ENCODE measurements around the gene KCNAB1.
"Not testable (repeated sequence)": the region's sequence is repeated elsewhere in the genome, so short reads cannot be mapped to it uniquely, and the experiment has no call there.

Gene KCNAB1

DNA sequence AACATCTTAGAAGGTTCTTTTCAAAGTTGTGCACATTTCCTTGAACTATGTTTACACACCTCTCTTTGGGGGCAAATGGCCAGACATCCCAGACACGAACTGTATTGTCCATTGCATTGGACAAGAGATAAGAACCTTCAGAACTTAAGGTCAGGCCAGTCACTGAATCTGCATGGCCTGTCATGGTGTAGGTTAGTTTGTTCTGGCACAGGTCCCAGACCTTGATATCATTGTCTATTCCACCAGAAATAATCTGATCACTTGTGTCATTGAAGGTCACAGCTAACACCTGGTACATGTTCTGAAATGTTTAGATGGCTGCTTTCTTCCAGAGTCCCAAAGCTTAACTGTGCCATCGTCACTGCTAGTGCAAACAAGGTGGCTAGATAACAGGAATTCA lies 55.7 kb downstream of the KCNAB1 start:
- DNase-seq (ENCODE audit: low read depth), result no peak

DNA sequence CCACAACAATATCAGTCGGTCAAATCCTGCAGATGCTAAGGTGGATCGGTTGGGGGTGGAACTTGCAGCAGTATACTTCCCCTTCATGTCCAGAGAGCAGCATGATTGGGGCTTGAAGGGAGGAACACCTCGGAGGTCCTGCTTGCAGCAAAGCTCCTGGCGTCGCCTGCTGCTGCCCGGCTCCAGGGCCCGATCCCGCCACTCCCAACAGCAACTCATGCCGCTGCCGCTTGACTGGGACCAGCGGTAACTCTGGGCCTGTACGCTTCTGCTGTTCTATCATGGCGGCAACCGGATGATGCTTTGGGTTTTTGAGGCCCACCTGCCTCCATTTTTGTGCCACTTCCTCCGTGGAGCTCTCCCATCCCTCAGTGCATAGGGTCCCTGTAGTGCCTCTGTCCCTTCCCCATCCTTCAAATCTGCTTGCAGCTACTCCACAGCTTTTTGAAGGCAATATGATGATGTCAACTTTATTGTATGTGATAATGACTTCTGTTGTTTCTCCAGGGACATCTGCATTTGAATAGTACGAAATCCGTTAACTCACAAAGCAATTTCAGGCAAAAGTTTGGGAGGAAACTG lies 56.3 kb downstream of the KCNAB1 start:
- no peak for DNase-seq (ENCODE audit: low read depth)

GRCh38 chr3:156180077-156180476 lies 59.7 kb downstream of the KCNAB1 start:
- no peak for DNase-seq (ENCODE audit: low read depth)

DNA sequence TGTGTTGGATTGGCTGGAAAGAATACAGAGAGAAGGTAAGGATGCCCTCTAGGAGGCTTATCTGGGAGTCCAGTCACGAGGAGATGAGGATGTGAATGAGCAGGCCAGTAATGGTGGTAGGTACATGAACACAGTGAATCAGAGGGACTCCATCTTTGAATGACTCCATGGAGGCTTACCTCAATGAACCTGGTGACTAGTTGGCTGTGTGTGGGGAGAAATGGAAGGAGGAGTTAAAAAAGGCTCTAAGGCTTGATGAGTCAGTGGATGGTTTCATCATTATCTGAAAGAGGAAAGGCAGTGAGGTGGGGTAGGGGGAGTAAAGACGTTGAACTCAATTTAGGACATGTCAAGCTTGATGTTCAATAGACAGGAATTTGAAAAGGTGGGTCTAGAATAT lies 61.1 kb downstream of the KCNAB1 start:
- no peak for DNase-seq (ENCODE audit: low read depth)

DNA sequence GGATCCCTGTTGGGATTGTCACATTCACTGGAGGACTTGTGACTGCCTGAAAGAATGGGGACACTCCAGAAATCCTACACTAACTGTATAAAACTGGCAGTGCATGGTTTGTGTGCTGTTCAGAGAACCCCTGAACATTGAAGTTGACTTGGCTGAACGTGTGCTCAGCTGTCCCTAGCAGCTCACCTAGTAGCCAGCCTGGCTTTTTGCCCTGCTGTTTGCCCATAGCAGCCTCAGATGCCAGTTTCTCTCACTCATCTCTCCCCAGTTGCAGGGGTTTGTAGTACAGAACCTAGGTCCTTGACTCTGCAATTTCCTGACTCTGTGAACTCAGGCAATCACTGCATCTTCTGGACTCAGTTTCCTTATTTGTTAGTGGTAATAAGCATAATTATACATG lies 63.0 kb downstream of the KCNAB1 start:
- no peak for DNase-seq (ENCODE audit: low read depth)

DNA sequence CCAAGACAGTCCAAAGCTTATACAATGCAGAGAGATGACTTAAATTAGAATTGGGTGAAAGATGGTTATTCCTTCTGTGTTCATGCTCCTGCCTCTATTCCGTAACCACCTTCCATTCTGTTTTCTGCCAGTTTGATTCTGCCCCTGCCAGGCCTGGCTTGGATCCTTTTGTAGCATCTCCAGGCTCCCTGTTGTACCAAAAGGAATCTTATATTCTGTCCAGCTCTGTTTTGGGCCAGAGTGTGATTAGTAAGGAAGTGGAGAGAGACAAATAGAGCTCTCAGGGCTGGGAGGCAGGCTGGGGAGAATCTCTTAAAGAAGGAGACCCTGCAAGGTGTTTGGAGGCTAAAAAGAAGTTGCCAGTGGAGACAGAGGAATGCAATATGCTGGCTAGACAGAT lies 63.8 kb downstream of the KCNAB1 start:
- no peak for DNase-seq (ENCODE audit: low read depth)

GRCh38 chr3:156187146-156187769 lies 66.9 kb downstream of the KCNAB1 start:
- no peak for DNase-seq (ENCODE audit: low read depth)

DNA sequence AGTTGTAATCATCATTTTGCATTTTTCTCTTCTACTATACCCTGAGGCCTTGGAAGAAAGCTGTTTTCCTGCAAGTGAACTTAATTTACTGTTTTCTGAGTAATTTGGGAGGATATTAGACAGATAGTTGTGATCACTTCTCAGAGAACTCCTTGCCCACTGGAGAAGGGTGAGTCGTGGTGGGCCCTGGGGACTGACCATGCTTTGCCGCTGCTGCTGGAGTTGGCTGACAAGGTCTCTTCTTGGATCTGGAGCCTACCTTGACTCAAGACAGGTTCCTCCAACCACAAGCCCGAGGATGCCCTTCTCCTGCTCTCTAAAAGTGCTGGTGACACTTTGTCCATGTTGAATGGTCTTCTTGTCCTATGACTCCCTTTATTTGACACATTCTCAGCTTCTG lies 68.4 kb downstream of the KCNAB1 start:
- DNase-seq (ENCODE audit: low read depth), result no peak

- DNase-seq (ENCODE audit: low read depth), result no peak
Observed at GRCh38 chr3:156189927-156190326, 69.5 kb downstream of the KCNAB1 start.

DNA sequence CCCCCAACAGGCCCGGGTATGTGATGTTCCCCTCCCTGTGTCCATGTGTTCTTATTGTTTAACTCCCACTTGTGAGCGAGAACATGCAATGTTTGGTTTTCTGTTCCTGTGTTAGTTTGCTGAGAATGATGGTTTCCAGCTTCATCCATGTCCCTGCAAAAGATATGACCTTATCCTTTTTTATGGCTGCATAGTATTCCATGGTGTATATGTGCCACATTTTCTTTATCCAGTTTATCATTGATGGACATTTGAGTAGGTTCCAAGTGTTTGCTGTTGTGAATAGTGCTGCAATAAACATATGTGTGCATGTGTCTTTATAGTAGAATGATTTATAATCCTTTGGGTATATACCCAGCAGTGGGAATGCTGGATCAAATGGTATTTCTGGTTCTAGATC lies 74.6 kb downstream of the KCNAB1 start:
- DNase-seq (ENCODE audit: low read depth), result not testable (repeated sequence)

DNA sequence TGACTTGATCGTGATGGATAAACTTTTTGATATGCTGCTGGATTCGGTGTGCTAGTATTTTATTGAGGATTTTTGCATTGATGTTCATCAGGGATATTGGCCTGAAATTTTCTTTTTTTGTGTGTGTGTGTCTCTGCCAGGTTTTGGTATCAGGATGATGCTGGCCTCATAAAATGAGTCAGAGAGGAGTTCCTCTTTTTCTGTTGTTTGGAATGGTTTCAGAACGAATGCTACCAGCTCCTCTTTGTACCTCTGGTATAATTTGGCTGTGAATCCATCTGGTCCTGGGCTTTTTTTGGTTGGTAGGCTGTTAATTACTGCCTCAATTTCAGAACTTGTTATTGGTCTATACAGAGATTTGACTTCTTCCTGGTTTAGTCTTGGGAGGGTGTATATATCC lies 76.8 kb downstream of the KCNAB1 start:
- not testable (repeated sequence) for DNase-seq (ENCODE audit: low read depth)

GRCh38 chr3:156201411-156202405 lies 81.3 kb downstream of the KCNAB1 start:
- DNase-seq (ENCODE audit: low read depth), result no peak

- no peak for DNase-seq (ENCODE audit: low read depth)
Observed at GRCh38 chr3:156206157-156206556, 85.8 kb downstream of the KCNAB1 start.

DNA sequence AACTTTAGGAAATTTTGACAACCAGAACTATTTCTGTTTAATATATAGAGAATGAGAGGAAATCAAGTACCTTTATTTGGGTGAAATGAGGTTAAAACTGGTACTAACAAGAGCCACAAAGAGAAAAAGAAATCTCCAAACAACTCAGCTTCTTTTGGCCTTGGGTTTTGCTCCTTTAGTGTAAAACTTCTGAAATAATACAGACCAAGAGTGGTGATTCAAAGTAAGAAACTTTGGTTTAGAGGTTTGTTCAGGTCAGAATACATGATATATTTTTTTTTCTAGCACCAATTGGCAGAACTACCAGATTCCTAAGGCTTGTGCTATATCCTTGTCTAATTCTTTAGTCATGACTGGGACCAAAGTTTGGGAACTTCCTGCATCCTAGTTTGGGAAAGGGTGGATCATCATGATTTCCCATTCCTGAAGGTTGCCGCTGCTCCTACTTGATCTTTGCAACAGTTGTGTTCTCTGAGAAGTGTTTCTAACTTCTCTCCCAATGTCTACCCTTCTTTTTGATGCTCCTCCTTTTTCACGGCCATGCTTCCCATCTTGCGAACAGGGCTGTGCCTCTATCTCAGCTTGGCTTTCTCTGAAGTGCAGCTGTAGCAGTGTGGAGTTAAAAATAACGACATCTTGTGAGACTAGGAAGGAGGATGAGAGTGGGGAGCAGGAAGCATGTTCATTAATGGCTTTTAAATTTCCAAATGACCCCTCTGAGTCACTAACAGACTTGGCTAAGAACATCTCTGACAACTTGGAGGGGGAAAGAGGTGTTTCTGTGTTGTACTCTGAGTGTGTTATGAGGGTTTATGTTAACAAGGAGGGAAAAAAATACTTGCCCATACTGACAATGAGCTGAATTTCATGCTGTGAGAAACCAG lies 87.7 kb downstream of the KCNAB1 start:
- no peak for DNase-seq (ENCODE audit: low read depth)

GRCh38 chr3:156209631-156210335 lies 89.4 kb downstream of the KCNAB1 start:
- DNase-seq (ENCODE audit: low read depth), result no peak

DNA sequence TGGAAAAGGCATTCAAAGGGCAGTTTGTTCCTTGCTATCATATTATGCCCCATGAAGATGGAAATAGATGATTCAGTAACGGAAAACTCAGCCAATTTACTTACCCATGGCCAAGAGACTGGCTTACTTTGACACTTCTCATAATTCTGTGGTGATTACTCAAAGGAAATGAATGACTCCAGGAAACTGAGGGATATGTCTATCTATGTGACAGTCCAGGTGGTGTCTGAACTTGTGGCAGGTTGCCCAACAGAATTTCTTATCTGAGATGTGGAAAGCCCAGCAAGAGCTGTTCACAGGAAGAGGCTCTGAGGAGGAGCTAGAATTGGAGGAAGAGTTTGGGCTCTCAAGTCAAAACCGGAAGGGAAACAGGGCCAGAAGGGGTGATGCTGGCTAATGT lies 91.2 kb downstream of the KCNAB1 start:
- no peak for DNase-seq (ENCODE audit: low read depth)

- DNase-seq (ENCODE audit: low read depth), result no peak
Observed at GRCh38 chr3:156214676-156215075, 94.3 kb downstream of the KCNAB1 start.

- no peak for DNase-seq (ENCODE audit: low read depth)
Observed at GRCh38 chr3:156215751-156216150, 95.4 kb downstream of the KCNAB1 start.

DNA sequence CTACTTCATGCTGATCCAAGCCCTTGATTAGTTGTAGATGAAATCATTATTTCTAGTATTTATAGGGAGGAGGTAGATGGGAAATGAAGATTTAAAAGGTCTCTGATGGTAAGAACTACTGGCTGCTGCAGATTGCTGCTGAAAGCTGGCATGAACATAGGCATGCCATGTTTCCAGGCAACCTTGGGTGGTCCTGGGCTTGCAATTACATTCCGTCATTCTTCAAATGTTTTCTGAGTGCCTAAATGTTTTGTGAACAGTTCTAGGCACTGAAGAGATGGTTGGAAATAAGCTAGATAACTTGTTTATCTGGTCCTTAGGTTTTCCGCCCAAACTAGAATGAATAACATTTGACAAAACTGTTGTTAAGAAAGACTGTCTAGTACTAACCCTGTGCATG lies 95.8 kb downstream of the KCNAB1 start:
- no peak for DNase-seq (ENCODE audit: low read depth)

DNA sequence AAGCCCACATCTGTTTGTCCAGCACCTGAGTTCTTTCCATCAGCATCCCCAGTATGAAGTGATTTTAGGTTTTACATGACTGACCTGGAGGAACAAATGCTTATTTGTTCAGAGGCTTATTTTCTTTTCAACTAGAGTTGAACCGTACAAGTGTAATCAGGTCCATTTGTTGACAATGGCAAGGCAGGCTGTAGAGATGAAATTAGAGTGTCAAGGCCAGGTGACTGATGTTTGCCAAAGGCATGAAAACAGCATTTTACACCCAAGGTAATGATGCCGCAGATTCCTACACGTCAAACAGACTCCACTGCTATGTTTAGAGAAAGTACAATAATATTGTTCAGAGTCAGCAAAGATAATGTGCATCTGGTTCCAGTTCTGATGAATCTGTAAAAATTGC lies 96.5 kb downstream of the KCNAB1 start:
- DNase-seq (ENCODE audit: low read depth), result no peak

DNA sequence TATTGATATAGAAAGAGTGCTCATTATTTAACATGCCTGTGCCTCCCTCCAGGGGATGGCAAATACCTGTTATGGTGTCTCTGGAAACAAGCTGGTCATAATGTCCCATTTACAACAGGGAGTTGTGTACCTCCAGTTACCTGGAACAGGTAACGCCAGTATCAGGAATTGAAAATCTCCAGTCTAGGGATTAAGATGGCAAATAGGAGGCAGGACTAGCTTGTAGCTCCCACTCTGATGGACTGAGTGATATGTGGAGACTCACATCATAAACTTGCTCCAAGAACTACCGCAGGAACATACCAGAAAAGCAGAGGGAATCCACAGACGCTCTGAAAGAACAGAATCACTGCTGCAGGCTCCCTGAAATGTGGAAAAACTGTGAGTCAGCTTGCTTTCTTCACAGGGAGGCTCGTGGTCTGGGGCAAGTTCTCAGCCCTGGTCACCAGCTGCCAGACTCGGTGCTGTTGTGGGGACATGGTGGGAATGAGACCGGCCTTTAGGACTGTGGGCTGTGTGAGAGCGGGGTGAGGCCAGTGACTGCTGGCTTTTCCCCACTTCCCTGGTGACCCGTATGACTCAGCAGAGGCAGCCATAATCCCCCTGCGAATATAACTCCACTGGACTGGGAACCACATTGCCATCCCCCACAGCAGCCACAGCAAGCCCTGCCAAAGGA lies 97.4 kb downstream of the KCNAB1 start:
- no peak for DNase-seq (ENCODE audit: low read depth)
